Measurements from ENCODE around the gene PCGF1.

The PCGF1 gene

GRCh38 chr2:74536166-74536950 lies 28.9 kb upstream of the PCGF1 start:
- Histone ChIP-seq H3K27ac (ENCODE audit: low read depth, low read length) (no peak overlapping the region), H4K20me1 (ENCODE audit: control insufficient read depth, insufficient read depth, low read depth, low read length) (no peaks in the 10 kb centered on the region), H3K36me3 (ENCODE audit: control insufficient read depth, low read length) (peaks cover 20% of the 10 kb centered on the region), H3K27me3 (ENCODE audit: control insufficient read depth, low read length) (peaks cover 25% of the 10 kb centered on the region), H3K79me2 (ENCODE audit: control insufficient read depth, low read length) (peaks cover 2% of the 10 kb centered on the region), H3F3A (ENCODE audit: control insufficient read depth, insufficient read depth) (peaks cover 7% of the 10 kb centered on the region; the same call in 1 of the 2 replicates), H3K4me1 (ENCODE audit: control insufficient read depth, low read length) (peaks cover 10% of the 10 kb centered on the region), H3K4me2 (ENCODE audit: low read length) (no peak overlapping the region), H3K9me3 (ENCODE audit: control insufficient read depth, insufficient read depth, low read length) (no peaks in the 10 kb centered on the region), H3K4me3 (ENCODE audit: low read length) (no peak overlapping the region), H3K9me2 (replicated peaks; ENCODE audit: control insufficient read depth, low read length) (no peaks in the 10 kb centered on the region)
- TF ChIP-seq CTCF (IDR thresholded peaks at IDR 0.05; ENCODE audit: low read depth, low read length, poor library complexity, severe bottlenecking) (no peak), EZH2phosphoT487 (IDR thresholded peaks at IDR 0.05; ENCODE audit: borderline replicate concordance, low read length) (no peak)

- Histone ChIP-seq H3K27me3 (ENCODE audit: control insufficient read depth, low read length) (peaks cover 25% of the 10 kb centered on the region), H3K79me2 (ENCODE audit: control insufficient read depth, low read length) (peaks cover 10% of the 10 kb centered on the region), H3K4me1 (ENCODE audit: control insufficient read depth, low read length) (peaks cover 19% of the 10 kb centered on the region), H3K4me2 (ENCODE audit: low read length) (no peak overlapping the region), H3K36me3 (ENCODE audit: control insufficient read depth, low read length) (peaks cover 27% of the 10 kb centered on the region), H3K27ac (ENCODE audit: low read depth, low read length) (no peak overlapping the region), H3K9me2 (replicated peaks; ENCODE audit: control insufficient read depth, low read length) (no peaks in the 10 kb centered on the region), H3F3A (ENCODE audit: control insufficient read depth, insufficient read depth) (peaks cover 7% of the 10 kb centered on the region; the same call in 1 of the 2 replicates), H3K4me3 (ENCODE audit: low read length) (no peak overlapping the region), H4K20me1 (ENCODE audit: control insufficient read depth, insufficient read depth, low read depth, low read length) (no peaks in the 10 kb centered on the region), H3K9me3 (ENCODE audit: control insufficient read depth, insufficient read depth, low read length) (no peaks in the 10 kb centered on the region)
- no peak for TF ChIP-seq CTCF (IDR thresholded peaks at IDR 0.05; ENCODE audit: low read depth, low read length, poor library complexity, severe bottlenecking)
- TF ChIP-seq EZH2phosphoT487 (IDR thresholded peaks at IDR 0.05; ENCODE audit: borderline replicate concordance, low read length) = no peak
These were observed 28.0 kb upstream of the PCGF1 start for GRCh38 chr2:74535440-74535965.

- Histone ChIP-seq H4K20me1 (ENCODE audit: control insufficient read depth, insufficient read depth, low read depth, low read length) (no peaks in the 10 kb centered on the region), H3K9me2 (replicated peaks; ENCODE audit: control insufficient read depth, low read length) (no peaks in the 10 kb centered on the region), H3K36me3 (ENCODE audit: control insufficient read depth, low read length) (peaks cover 27% of the 10 kb centered on the region), H3K4me3 (ENCODE audit: low read length) (no peak overlapping the region), H3K9me3 (ENCODE audit: control insufficient read depth, insufficient read depth, low read length) (no peaks in the 10 kb centered on the region), H3K79me2 (ENCODE audit: control insufficient read depth, low read length) (peaks cover 21% of the 10 kb centered on the region), H3K4me2 (ENCODE audit: low read length) (no peak overlapping the region), H3K27me3 (ENCODE audit: control insufficient read depth, low read length) (peaks cover 22% of the 10 kb centered on the region), H3F3A (ENCODE audit: control insufficient read depth, insufficient read depth) (peaks cover 7% of the 10 kb centered on the region; the same call in 1 of the 2 replicates), H3K27ac (ENCODE audit: low read depth, low read length) (no peak overlapping the region), H3K4me1 (ENCODE audit: control insufficient read depth, low read length) (peaks cover 19% of the 10 kb centered on the region)
- TF ChIP-seq EZH2phosphoT487 (IDR thresholded peaks at IDR 0.05; ENCODE audit: borderline replicate concordance, low read length) = no peak
- TF ChIP-seq CTCF (IDR thresholded peaks at IDR 0.05; ENCODE audit: low read depth, low read length, poor library complexity, severe bottlenecking) = no peak
These were observed 26.9 kb upstream of the PCGF1 start for GRCh38 chr2:74534411-74534810.
